ENCODE measurements around the gene LRRC56.

LRRC56 gene

DNA sequence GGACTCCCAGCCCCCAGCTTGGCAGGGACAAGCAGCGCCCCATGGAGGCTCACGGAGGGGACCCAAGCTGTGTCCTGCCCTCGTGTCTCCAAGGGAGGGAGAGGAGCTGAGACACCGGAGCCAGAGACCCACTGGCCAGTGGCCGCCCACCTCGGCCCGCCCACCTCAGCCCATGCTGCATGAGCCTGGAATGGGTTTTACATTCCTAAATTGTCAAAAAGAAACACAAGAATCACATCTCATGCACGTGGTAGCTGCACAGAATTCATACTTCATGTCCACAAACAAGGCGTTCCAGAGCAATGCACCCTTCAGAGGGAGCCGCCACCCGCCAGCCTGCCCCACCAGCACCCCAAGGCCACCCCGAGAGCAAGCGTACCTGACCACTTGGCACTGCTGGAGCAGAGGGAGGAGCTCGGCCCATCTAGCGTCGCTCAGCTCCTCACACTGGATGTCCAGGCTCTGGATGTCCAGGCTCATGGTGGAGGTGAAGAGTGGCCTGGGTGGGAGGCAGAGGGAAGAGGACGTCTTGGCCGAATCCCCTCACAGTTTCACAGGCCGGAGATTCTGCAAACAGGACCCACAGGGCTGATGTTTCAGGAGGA lies 35.5 kb upstream of the LRRC56 start:
- no peak overlapping the region for H3K4me3 ChIP-seq (ENCODE audit: low read depth, low read length)
- no peak for TF ChIP-seq CTCF (IDR thresholded peaks at IDR 0.05; ENCODE audit: insufficient read depth, low read depth, low read length, missing control alignments)
- DNase-seq (ENCODE audit: low read depth) = no peak

GRCh38 chr11:502288-503178 lies 34.8 kb upstream of the LRRC56 start:
- DNase-seq (ENCODE audit: low read depth) = no peak
- no peak for TF ChIP-seq CTCF (IDR thresholded peaks at IDR 0.05; ENCODE audit: insufficient read depth, low read depth, low read length, missing control alignments)
- H3K4me3 ChIP-seq (ENCODE audit: low read depth, low read length) = no peak overlapping the region

GRCh38 chr11:503179-503981 lies 33.9 kb upstream of the LRRC56 start:
- no peak for TF ChIP-seq CTCF (IDR thresholded peaks at IDR 0.05; ENCODE audit: insufficient read depth, low read depth, low read length, missing control alignments)
- peak; percentile 81 for DNase-seq (ENCODE audit: low read depth)
- peak overlapping the region; percentile 90 for H3K4me3 ChIP-seq (ENCODE audit: low read depth, low read length)

- DNase-seq (ENCODE audit: low read depth) = peak; percentile 58
- peak overlapping the region; percentile 90 for H3K4me3 ChIP-seq (ENCODE audit: low read depth, low read length)
- TF ChIP-seq CTCF (IDR thresholded peaks at IDR 0.05; ENCODE audit: insufficient read depth, low read depth, low read length, missing control alignments) = no peak
Measured at GRCh38 chr11:504053-504993, 33.0 kb upstream of the LRRC56 start.

DNA sequence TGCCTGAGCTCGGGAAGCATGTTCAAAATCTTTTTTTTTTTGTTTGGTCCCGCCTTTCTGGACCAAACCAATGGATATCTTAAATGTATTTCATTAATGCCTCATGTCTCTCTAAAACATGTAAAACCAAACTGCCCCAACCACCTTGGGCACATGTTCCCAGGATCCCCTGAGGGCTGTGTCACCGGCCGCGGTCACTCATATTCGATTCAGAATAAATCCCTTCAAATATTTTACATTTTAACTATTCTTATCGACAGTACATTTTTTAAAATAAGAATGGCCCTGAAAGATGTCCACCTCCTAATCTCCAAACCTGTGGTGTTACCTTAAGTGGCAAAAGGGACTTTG lies 32.4 kb upstream of the LRRC56 start:
- TF ChIP-seq CTCF (IDR thresholded peaks at IDR 0.05; ENCODE audit: insufficient read depth, low read depth, low read length, missing control alignments) = no peak
- H3K4me3 ChIP-seq (ENCODE audit: low read depth, low read length) = peak overlapping the region; percentile 90

More for the DNA sequence above, 32.4 kb upstream of the LRRC56 start:
- DNase-seq (ENCODE audit: low read depth) = no peak

All from GM12865 (cell line).